Measurements from ENCODE around the gene PPL. TPM values are rescaled to one million over a fixed set of nuclear protein-coding genes. Genes with fewer than 3 reads are reported as not detected.

PPL gene
- total and polyA plus RNA-seq, 2 of the 13 experiments (the other 11 are each of a cell fraction or from before 2014, with no cell fraction given) = 5.7 to 6.6 TPM

DNA sequence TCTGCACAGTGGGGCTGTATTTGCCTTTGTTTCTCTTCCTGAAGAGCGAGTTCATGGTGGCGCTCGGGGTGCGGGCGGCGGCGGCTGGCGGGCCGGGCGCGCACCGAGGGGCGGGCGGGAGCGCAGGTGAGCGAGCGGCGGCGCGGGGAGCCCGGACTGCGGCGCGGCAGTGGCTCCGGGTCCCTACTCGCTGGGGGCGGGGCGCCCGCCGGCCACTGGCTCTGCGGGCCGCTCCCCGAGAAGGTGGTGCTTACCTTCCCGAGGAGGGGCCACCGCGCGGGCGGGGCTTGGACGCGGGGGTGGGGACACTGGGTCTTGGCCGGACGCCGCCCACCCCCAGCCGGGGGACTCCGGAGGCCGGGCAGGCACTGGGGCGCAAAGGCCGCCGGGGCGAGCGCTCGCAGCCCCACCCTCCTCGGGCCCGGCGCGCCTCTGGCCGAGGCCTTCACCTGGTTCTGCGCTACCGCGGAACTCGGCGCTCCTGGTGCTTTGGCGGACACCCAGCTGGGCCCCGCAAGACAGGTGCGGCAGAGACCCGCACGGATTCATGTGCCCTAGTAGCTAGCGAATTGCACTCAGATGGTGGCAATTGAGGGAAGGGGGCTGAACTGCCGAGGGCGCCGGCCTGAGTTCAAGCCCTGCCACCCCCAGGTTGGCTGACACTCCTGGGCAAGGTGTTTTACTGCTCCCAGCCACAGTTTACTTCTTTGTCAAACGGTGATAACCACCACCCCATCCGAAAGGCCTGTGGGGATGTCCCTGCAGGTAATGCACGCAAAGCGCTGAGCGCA is at the start of gene PPL (continued):
- TF ChIP-seq, protein P1, sequence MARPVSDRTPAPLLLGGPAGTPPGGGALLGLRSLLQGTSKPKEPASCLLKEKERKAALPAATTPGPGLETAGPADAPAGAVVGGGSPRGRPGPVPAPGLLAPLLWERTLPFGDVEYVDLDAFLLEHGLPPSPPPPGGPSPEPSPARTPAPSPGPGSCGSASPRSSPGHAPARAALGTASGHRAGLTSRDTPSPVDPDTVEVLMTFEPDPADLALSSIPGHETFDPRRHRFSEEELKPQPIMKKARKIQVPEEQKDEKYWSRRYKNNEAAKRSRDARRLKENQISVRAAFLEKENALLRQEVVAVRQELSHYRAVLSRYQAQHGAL (CRISPR knock-in tag; IDR thresholded peaks at IDR 0.05; ENCODE audit: not compliant biosample characterization) = no peak
- TF ChIP-seq NFKBIZ (CRISPR knock-in tag; IDR thresholded peaks at IDR 0.05) (no peak), ZNF468 (CRISPR knock-in tag; IDR thresholded peaks at IDR 0.05) (no peak), ZNF530 (CRISPR knock-in tag; IDR thresholded peaks at IDR 0.05; ENCODE audit: low read depth) (no peak), NCOR1 (IDR thresholded peaks at IDR 0.05; ENCODE audit: borderline replicate concordance, low read length) (no peak), IRF1 (CRISPR knock-in tag; IDR thresholded peaks at IDR 0.05; ENCODE audit: low read depth) (no peak), HNF4A (CRISPR knock-in tag; IDR thresholded peaks at IDR 0.05) (peak; percentile 21; the same call in 1 of the 2 replicates), FOXA3 (CRISPR knock-in tag; IDR thresholded peaks at IDR 0.05) (peak; percentile 53), SMAD1 (CRISPR knock-in tag; IDR thresholded peaks at IDR 0.05; ENCODE audit: borderline replicate concordance, low read depth) (no peak; the same call in 1 of the 2 replicates), PAX8 (CRISPR knock-in tag; IDR thresholded peaks at IDR 0.05; ENCODE audit: borderline replicate concordance) (no peak; the same call in 1 of the 2 replicates), ZKSCAN1 (IDR thresholded peaks at IDR 0.05; ENCODE audit: low read length) (no peak), SAP130 (CRISPR knock-in tag; IDR thresholded peaks at IDR 0.05; ENCODE audit: low read depth) (peak; percentile 81), MXI1 (IDR thresholded peaks at IDR 0.05; ENCODE audit: borderline replicate concordance, low read depth, low read length) (peak; percentile 58; the same call in 1 of the 3 replicates), ARID2 (CRISPR knock-in tag; IDR thresholded peaks at IDR 0.05; ENCODE audit: borderline replicate concordance) (no peak), SIN3A (IDR thresholded peaks at IDR 0.05; ENCODE audit: borderline replicate concordance, low read depth, low read length) (no peak; the same call in 1 of the 2 replicates), FLYWCH1 (CRISPR knock-in tag; IDR thresholded peaks at IDR 0.05) (no peak), PHF8 (CRISPR knock-in tag; IDR thresholded peaks at IDR 0.05) (peak; percentile 86), GTF2F1 (IDR thresholded peaks at IDR 0.05; ENCODE audit: low read length) (no peak), EHMT2 (IDR thresholded peaks at IDR 0.05; ENCODE audit: borderline replicate concordance, low read depth, low read length) (no peak), BHLHE40 (IDR thresholded peaks at IDR 0.05; ENCODE audit: low read length) (0 out of 2 replicates have a peak, but pooled peaks have one; percentile 6), NFIC (IDR thresholded peaks at IDR 0.05; ENCODE audit: low read length) (no peak)
- TF ChIP-seq, protein P2, sequence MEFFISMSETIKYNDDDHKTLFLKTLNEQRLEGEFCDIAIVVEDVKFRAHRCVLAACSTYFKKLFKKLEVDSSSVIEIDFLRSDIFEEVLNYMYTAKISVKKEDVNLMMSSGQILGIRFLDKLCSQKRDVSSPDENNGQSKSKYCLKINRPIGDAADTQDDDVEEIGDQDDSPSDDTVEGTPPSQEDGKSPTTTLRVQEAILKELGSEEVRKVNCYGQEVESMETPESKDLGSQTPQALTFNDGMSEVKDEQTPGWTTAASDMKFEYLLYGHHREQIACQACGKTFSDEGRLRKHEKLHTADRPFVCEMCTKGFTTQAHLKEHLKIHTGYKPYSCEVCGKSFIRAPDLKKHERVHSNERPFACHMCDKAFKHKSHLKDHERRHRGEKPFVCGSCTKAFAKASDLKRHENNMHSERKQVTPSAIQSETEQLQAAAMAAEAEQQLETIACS (CRISPR knock-in tag; IDR thresholded peaks at IDR 0.05) = no peak; the same call in 1 of the 2 replicates
- TF ChIP-seq, protein P3, sequence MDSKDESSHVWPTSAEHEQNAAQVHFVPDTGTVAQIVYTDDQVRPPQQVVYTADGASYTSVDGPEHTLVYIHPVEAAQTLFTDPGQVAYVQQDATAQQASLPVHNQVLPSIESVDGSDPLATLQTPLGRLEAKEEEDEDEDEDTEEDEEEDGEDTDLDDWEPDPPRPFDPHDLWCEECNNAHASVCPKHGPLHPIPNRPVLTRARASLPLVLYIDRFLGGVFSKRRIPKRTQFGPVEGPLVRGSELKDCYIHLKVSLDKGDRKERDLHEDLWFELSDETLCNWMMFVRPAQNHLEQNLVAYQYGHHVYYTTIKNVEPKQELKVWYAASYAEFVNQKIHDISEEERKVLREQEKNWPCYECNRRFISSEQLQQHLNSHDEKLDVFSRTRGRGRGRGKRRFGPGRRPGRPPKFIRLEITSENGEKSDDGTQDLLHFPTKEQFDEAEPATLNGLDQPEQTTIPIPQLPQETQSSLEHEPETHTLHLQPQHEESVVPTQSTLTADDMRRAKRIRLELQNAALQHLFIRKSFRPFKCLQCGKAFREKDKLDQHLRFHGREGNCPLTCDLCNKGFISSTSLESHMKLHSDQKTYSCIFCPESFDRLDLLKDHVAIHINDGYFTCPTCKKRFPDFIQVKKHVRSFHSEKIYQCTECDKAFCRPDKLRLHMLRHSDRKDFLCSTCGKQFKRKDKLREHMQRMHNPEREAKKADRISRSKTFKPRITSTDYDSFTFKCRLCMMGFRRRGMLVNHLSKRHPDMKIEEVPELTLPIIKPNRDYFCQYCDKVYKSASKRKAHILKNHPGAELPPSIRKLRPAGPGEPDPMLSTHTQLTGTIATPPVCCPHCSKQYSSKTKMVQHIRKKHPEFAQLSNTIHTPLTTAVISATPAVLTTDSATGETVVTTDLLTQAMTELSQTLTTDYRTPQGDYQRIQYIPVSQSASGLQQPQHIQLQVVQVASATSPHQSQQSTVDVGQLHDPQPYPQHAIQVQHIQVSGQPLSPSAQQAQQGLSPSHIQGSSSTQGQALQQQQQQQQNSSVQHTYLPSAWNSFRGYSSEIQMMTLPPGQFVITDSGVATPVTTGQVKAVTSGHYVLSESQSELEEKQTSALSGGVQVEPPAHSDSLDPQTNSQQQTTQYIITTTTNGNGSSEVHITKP (CRISPR knock-in tag; IDR thresholded peaks at IDR 0.05; ENCODE audit: low read depth) = no peak

All from HepG2 (cell line).